Measurements from ENCODE around the gene TP53BP2.

GRCh38 chr1:223788746-223789415 is 56.9 kb downstream of the TP53BP2 start:
- TF ChIP-seq GATA2 (IDR thresholded peaks at IDR 0.05; ENCODE audit: low read depth, low read length) (no peak), GATA3 (IDR thresholded peaks at IDR 0.05; ENCODE audit: low read depth, low read length) (no peak)

Data from SH-SY5Y (cell line).